Ovary (tissue), 10 donors: ENCODE data around the gene DLAT. TPM values are rescaled to one million over a fixed set of nuclear protein-coding genes. Genes with fewer than 3 reads are reported as not detected.

Source experiments
- DNase-seq, 5 donors: peaks; one replicate each; pipeline ENCODE4 v3.0.0-alpha.2; 2019 to 2020
- H3K27ac ChIP-seq, 2 donors: fragments of 200-600 bp; one replicate each; pipeline versions ENCODE4 v1.5.1 to v1.8.0; 2019 to 2022
- H3K27me3 ChIP-seq: fragments of 200-600 bp; one replicate; pipeline ENCODE4 v1.8.0; 2022
- H3K36me3 ChIP-seq: fragments of 200-600 bp; sonication (generic); one replicate; pipeline ENCODE4 v1.5.1; 2019
- H3K4me1 ChIP-seq: one replicate; pipeline ENCODE4 v1.8.1; 2013; ENCODE audit warnings: mild to moderate bottlenecking, moderate library complexity; ENCODE audit not compliant: insufficient read depth
- H3K4me3 ChIP-seq: fragments of 200-600 bp; sonication (generic); one replicate; pipeline ENCODE4 v1.5.1; 2017
- H3K9me3 ChIP-seq, 2 donors: fragments of 200-600 bp in 1 of 2; sonication (generic) in 1 of 2; one replicate each; pipeline versions ENCODE4 v1.5.1 to v1.8.1; 2013 to 2019; ENCODE audit warnings: mild to moderate bottlenecking in 1 of 2, moderate library complexity in 1 of 2
- CTCF ChIP-seq, 3 donors: fragments of 450-650 bp in 2 of 3; fragments of 200-600 bp in 1 of 3; IDR thresholded peaks; one replicate each; pipeline versions ENCODE4 v1.5.1 to v1.8.0; 2016 to 2022; ENCODE audit warnings: antibody characterized with exemption in 3 of 3, mild to moderate bottlenecking in 1 of 3
- EP300 ChIP-seq: sonication (generic); formaldehyde crosslinking; IDR thresholded peaks from one replicate; pipeline ENCODE4 v1.6.1; 2017; ENCODE audit warnings: antibody characterized with exemption
- POLR2A ChIP-seq: fragments of 450-650 bp; IDR thresholded peaks from one replicate; pipeline ENCODE4 v1.6.1; 2017; ENCODE audit warnings: antibody characterized with exemption, mild to moderate bottlenecking, moderate library complexity
- WGBS, 3 donors: extraction: QIAGEN DNeasy Blood & Tissue Kit in 1 of 3; methylation state at CpG; one replicate each; pipeline versions ENCODE4 v1.1.5 to v1.1.7; 2013 to 2017; 5-methylcytosine and 5-hydroxymethylcytosine counted together
- intact Hi-C, 4 donors: fragments of 100-400 bp; cut with DNase I; formaldehyde crosslinking; loops; one replicate each; pipeline versions ENCODE4 v1.11.0 to v1.15.1; 2022 to 2023
- long read RNA-seq, 3 donors: library from polyadenylated mRNA in 2 of 3; unstranded in 2 of 3; transcript quantifications; one replicate each; pipeline ENCODE4 v2.0.0 and lab custom pipeline, GENCODE V29; 2021 to 2026
- polyA plus RNA-seq, 2 donors: library from polyadenylated mRNA; stranded (reverse); fragments of 200-250 nt in 1 of 2; fragments of 350-450 nt in 1 of 2; fragmentation: Illumina TruSeq in 1 of 2; extraction: RNeasy Lipid Tissue Mini Kit (QIAGEN cat#74804) in 1 of 2; gene quantifications; one replicate each; pipeline ENCODE4 v1.2.3, GENCODE V29; 2013 to 2014
- total RNA-seq, 7 donors: library from RNA; depleted of rRNA in 2 of 7; stranded (reverse); fragments of >200 nt in 2 of 7; fragmentation: NEBNext Ultra II Directional in 3 of 7; extraction: Animal tissue kit (Norgen Biotek cat#: 25700) in 3 of 7; gene quantifications; one replicate each; pipeline versions ENCODE4 v1.1.0 to v1.2.4, GENCODE V29; 2016 to 2023
- donor health status: DM: no; HTN: no; CAD: no; lungs with moderate emphysema.
- donor health status: DM: no; HTN: no; CAD: no.
- donor health status: Bipolar disorder and iron deficiency.
- donor health status: DM: yes; HTN: yes; CAD: no.
- donor health status: DM: no; HTN: no; CAD: no.
- donor health status: DM: yes; HTN: yes; CAD: no.

DLAT gene
- total RNA-seq (10 to 100 TPM; 10.8 to 26.4 (median 19.9) TPM), polyA plus RNA-seq (10 to 100 TPM; 11.1 to 27.8 TPM)
- long read RNA-seq, donor 1, full-length matches to known transcripts = 10 of 16 reads
- long read RNA-seq, donor 1, partial matches to known transcripts = 3 of 16 reads
- long read RNA-seq, donor 1, other reads (novel, unspliced or antisense) = 3 of 16 reads
- long read RNA-seq, donor 2, full-length matches to known transcripts = 9 of 14 reads
- long read RNA-seq, donor 2, partial matches to known transcripts = 5 of 14 reads
- long read RNA-seq, donor 2, other reads (novel, unspliced or antisense) = 0 of 14 reads
- long read RNA-seq, donor 3, full-length matches to known transcripts = 50 of 55 reads
- long read RNA-seq, donor 3, partial matches to known transcripts = 2 of 55 reads
- long read RNA-seq, donor 3, other reads (novel, unspliced or antisense) = 3 of 55 reads

GRCh38 chr11:112024773-112025678 is at the start of gene DLAT:
Gene DLAT (plus strand): TSS chr11:112025408. CDS start chr11:112025473, 65 bp downstream.
- H3K36me3 ChIP-seq = no peaks in the 10 kb centered on the region
- intact Hi-C loops = loop anchor here in 1 of 4 donors (10.0 kb wide), 1 partner anchor 90 kb away; the partner anchor contains the start of gene DIXDC1
- peak within 1 kb of the TSS; percentile 70 for H3K4me3 ChIP-seq
- WGBS, 3 donors = 0 to 1% (median 1%) methylated on average over 70 to 71 of the region's 71 CpGs
- H3K4me1 ChIP-seq = no peaks in the 10 kb centered on the region
- H3K9me3 ChIP-seq = no peaks in the 10 kb centered on the region
- DNase-seq = peak; percentile 80 to 89 (median 86)
- H3K27me3 ChIP-seq = no peaks in the 10 kb centered on the region
- H3K27ac ChIP-seq = peak within 1 kb of the TSS; percentile 89
- TF ChIP-seq CTCF (IDR thresholded peaks at IDR 0.05) = no peak
- TF ChIP-seq POLR2A = peak; percentile 49

- no peaks in the 10 kb centered on the region for H3K27me3 ChIP-seq
- 52 to 62% (median 56%) methylated on average over 5 to 7 of the region's 7 CpGs for WGBS, 3 donors
- peak overlapping the region; percentile 84 to 86 for H3K27ac ChIP-seq
- H3K4me3 ChIP-seq = peak overlapping the region; percentile 72
- DNase-seq = peak in 1 of 5 donors; percentile 23
- intact Hi-C loops = loop anchor here (2.0 to 5.0 kb wide), 4 partner anchors 39 to 104 kb away; partner anchors contain the start of genes DIXDC1 (in 3 of the 4), CFAP68 (in 2 of the 4), FDXACB1 (in 2 of the 4) and ALG9 (in 1 of the 4)
- no peak for TF ChIP-seq POLR2A
- no peak for TF ChIP-seq CTCF (IDR thresholded peaks at IDR 0.05)
- TF ChIP-seq EP300 = no peak
- H3K36me3 ChIP-seq = no peaks in the 10 kb centered on the region
- H3K9me3 ChIP-seq = no peaks in the 10 kb centered on the region
- H3K4me1 ChIP-seq = peaks cover 9% of the 10 kb centered on the region
These were observed 49.0 kb upstream of the DLAT start for GRCh38 chr11:111976119-111976766.

- Histone ChIP-seq H3K36me3 (no peaks in the 10 kb centered on the region), H3K4me3 (peak overlapping the region; percentile 72), H3K9me3 (no peaks in the 10 kb centered on the region), H3K27me3 (no peaks in the 10 kb centered on the region), H3K4me1 (peaks cover 9% of the 10 kb centered on the region), H3K27ac (peak overlapping the region; percentile 84 to 86)
- WGBS, 3 donors = 3 to 11% (median 4%) methylated on average over 19 to 21 of the region's 21 CpGs
- peak; percentile 44 to 60 (median 51) for DNase-seq
- intact Hi-C loops = loop anchor here (2.0 to 5.0 kb wide), 4 partner anchors 39 to 104 kb away; partner anchors contain the start of genes DIXDC1 (in 3 of the 4), CFAP68 (in 2 of the 4), FDXACB1 (in 2 of the 4) and ALG9 (in 1 of the 4)
- TF ChIP-seq CTCF (IDR thresholded peaks at IDR 0.05) = no peak
- no peak for TF ChIP-seq POLR2A
- no peak for TF ChIP-seq EP300
These were observed 48.5 kb upstream of the DLAT start for GRCh38 chr11:111976767-111977145.
